Esophagus (tissue), 2 donors: ENCODE measurements around the gene PRSS56. TPM values are rescaled to one million over a fixed set of nuclear protein-coding genes. Genes with fewer than 3 reads are reported as not detected.

Experiments
- H3K27ac ChIP-seq, 2 donors: one replicate each; pipeline ENCODE4 v1.5.1; 2013; ENCODE audit warnings: low read depth in 2 of 2, mild to moderate bottlenecking in 2 of 2, inconsistent platforms in 1 of 2, low read length in 1 of 2, moderate library complexity in 1 of 2
- H3K27me3 ChIP-seq, 2 donors: one replicate each; pipeline ENCODE4 v1.6.1; 2013; ENCODE audit warnings: low read length in 2 of 2, control low read depth in 1 of 2, mild to moderate bottlenecking in 1 of 2; ENCODE audit not compliant: insufficient read depth in 2 of 2, control insufficient read depth in 1 of 2
- H3K36me3 ChIP-seq, 2 donors: one replicate each; pipeline ENCODE4 v1.6.1; 2013; ENCODE audit warnings: low read length in 1 of 2; ENCODE audit not compliant: control insufficient read depth in 2 of 2, insufficient read depth in 2 of 2
- H3K4me1 ChIP-seq, 2 donors: one replicate each; pipeline ENCODE4 v1.6.1; 2013; ENCODE audit warnings: low read length in 1 of 2; ENCODE audit not compliant: control insufficient read depth in 2 of 2, insufficient read depth in 2 of 2
- H3K4me3 ChIP-seq, 2 donors: one replicate each; pipeline ENCODE4 v1.5.1; 2013; ENCODE audit warnings: low read length in 2 of 2, mild to moderate bottlenecking in 2 of 2, low read depth in 1 of 2, moderate library complexity in 1 of 2
- H3K9me3 ChIP-seq, 2 donors: one replicate each; pipeline ENCODE4 v1.6.1; 2013; ENCODE audit warnings: mild to moderate bottlenecking in 2 of 2, low read depth in 1 of 2, low read length in 1 of 2, moderate library complexity in 1 of 2; ENCODE audit not compliant: control insufficient read depth in 2 of 2, insufficient read depth in 1 of 2
- WGBS, 2 donors: extraction: QIAGEN DNeasy Blood & Tissue Kit; methylation state at CpG; one replicate each; pipeline ENCODE4 v1.1.7; 2013; 5-methylcytosine and 5-hydroxymethylcytosine counted together
- polyA plus RNA-seq, 2 donors: library from polyadenylated mRNA; stranded (reverse); fragments of 200-250 nt; gene quantifications; one replicate each; pipeline ENCODE4 v1.2.3, GENCODE V29; 2013
- donor health status: healthy with polysubstance abuse.
- donor health status: Bipolar disorder and iron deficiency.

The PRSS56 gene
- polyA plus RNA-seq, 2 donors: not detected

DNA sequence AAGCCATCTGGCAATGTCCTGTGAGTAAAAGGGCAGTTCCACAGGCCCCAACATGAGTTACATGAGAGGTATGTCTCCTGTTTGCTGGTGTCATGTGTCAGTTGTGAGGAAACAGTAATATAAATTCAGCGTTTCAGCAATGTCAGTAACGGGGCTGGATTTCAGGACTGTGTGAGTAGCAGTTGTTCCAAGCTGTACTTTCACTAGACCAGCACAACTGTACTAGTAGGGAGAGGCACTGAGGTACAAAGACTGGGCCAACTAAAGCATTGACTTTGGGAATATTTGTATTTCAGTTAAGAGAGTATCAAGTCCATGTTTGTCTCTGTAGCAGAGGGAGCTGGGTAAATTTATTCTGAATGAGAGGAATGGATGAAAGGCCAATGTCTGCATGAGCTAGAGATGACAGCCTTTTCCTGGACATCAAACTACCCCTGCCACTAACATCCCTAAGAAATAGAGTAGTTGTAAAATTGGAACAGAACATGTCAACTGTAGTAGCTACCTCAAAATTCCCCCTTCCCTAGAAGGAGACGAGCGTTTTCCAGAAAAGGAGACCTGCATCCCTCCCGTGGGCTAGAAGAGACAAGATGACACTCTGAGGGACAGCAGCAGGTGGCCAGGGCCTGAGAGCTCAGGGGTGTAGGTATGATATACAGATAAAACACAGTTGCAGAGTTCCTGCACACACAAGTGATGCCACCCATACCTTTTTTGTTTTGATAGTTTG is 54.7 kb downstream of the PRSS56 start:
- Histone ChIP-seq H3K27ac (no peak overlapping the region), H3K4me3 (no peak overlapping the region), H3K27me3 (no peaks in the 10 kb centered on the region), H3K4me1 (no peaks in the 10 kb centered on the region), H3K9me3 (no peaks in the 10 kb centered on the region), H3K36me3 (peaks cover 10 to 14% of the 10 kb centered on the region in 2 donors)
- 87 to 92% methylated on average over 5 of the region's 5 CpGs for WGBS, 2 donors

Other genes starting within 250 kb of the PRSS56 start
- not detected for gene ALPP, start 141.6 kb upstream of the PRSS56 start, polyA plus RNA-seq
- not detected for gene ALPG, start 113.5 kb upstream of the PRSS56 start, polyA plus RNA-seq
- not detected for gene ALPI, start 64.2 kb upstream of the PRSS56 start, polyA plus RNA-seq
- gene ECEL1, start 32.6 kb upstream of the PRSS56 start, polyA plus RNA-seq: under 1 TPM in 1 of 2 donors, not detected in 1; 0.31 TPM
- not detected for gene CHRND, start 5.8 kb downstream of the PRSS56 start, polyA plus RNA-seq
- gene CHRNG, start 19.3 kb downstream of the PRSS56 start, polyA plus RNA-seq: not detected
- gene TIGD1, start 30.2 kb downstream of the PRSS56 start, polyA plus RNA-seq: 1 to 10 TPM; 1.8 to 4.4 TPM
- gene EIF4E2, start 30.3 kb downstream of the PRSS56 start, polyA plus RNA-seq: 10 to 100 TPM; 45.9 to 56.7 TPM
- 1 to 10 TPM; 1.3 to 3.9 TPM for gene EFHD1, start 113.2 kb downstream of the PRSS56 start, polyA plus RNA-seq
- gene GIGYF2, start 176.9 kb downstream of the PRSS56 start, polyA plus RNA-seq: 10 to 100 TPM; 10.9 to 11.0 TPM